ENCODE results near the gene ITPK1. TPM values are rescaled to one million over a fixed set of nuclear protein-coding genes. Genes with fewer than 3 reads are reported as not detected.

Gene ITPK1
- total RNA-seq, 1 experiment from 2014 or later = 66.2 TPM

- DNase-seq (no peak), ATAC-seq (no peak)
- ChIA-PET POLR2A (ENCODE audit: unreplicated experiment) (no interaction called here), CTCF (no interaction called here)
- Histone ChIP-seq H3K4me3 (ENCODE audit: low read length) (no peak overlapping the region), H3K36me3 (ENCODE audit: low read depth, low read length) (no peaks in the 10 kb centered on the region), H3K9me3 (ENCODE audit: low read length) (no peaks in the 10 kb centered on the region), H2AFZ (ENCODE audit: low read length) (no peak overlapping the region), H3K4me2 (ENCODE audit: low read length) (no peak overlapping the region), H3K9ac (ENCODE audit: low read length) (no peak overlapping the region), H4K20me1 (ENCODE audit: low read length) (no peaks in the 10 kb centered on the region), H3K9me2 (replicated peaks; ENCODE audit: low read length) (no peaks in the 10 kb centered on the region), H3F3A (ENCODE audit: low read length, unreplicated experiment) (no peaks in the 10 kb centered on the region), H3K4me1 (ENCODE audit: insufficient read depth, low read length) (peaks cover 27% of the 10 kb centered on the region), H3K79me2 (ENCODE audit: low read length) (0 out of 2 replicates have a peak, but pooled peaks cover 15% of the 10 kb centered on the region), H3K27me3 (ENCODE audit: low read length) (no peaks in the 10 kb centered on the region), H3K27ac (ENCODE audit: low read length) (no peak overlapping the region)
- TF ChIP-seq EZH2phosphoT487 (IDR thresholded peaks at IDR 0.05; ENCODE audit: borderline replicate concordance, low read length) (no peak), EZH2 (IDR thresholded peaks at IDR 0.05; ENCODE audit: low read length, unreplicated experiment) (no peak), CTCF (conservative IDR thresholded peaks at IDR 0.05; ENCODE audit: low read depth, low read length) (no peak)
- no TSS peak for BruUV-seq (replicated peaks)
- intact Hi-C loops (cut with micrococcal nuclease) = no loop called here
Observed at GRCh38 chr14:93005135-93005813, 110.5 kb downstream of the ITPK1 start.

GRCh38 chr14:93004699-93005082 is 111.0 kb downstream of the ITPK1 start:
- Histone ChIP-seq H3K27me3 (ENCODE audit: low read length) (no peaks in the 10 kb centered on the region), H3K9me3 (ENCODE audit: low read length) (no peaks in the 10 kb centered on the region), H3F3A (ENCODE audit: low read length, unreplicated experiment) (no peaks in the 10 kb centered on the region), H4K20me1 (ENCODE audit: low read length) (no peaks in the 10 kb centered on the region), H3K9me2 (replicated peaks; ENCODE audit: low read length) (no peaks in the 10 kb centered on the region), H3K4me1 (ENCODE audit: insufficient read depth, low read length) (peaks cover 27% of the 10 kb centered on the region), H3K27ac (ENCODE audit: low read length) (no peak overlapping the region), H3K4me3 (ENCODE audit: low read length) (no peak overlapping the region), H3K79me2 (ENCODE audit: low read length) (0 out of 2 replicates have a peak, but pooled peaks cover 15% of the 10 kb centered on the region), H3K36me3 (ENCODE audit: low read depth, low read length) (no peaks in the 10 kb centered on the region), H3K4me2 (ENCODE audit: low read length) (no peak overlapping the region), H2AFZ (ENCODE audit: low read length) (no peak overlapping the region), H3K9ac (ENCODE audit: low read length) (no peak overlapping the region)
- ChIA-PET POLR2A (ENCODE audit: unreplicated experiment) (no interaction called here), CTCF (no interaction called here)
- no peak for TF ChIP-seq EZH2 (IDR thresholded peaks at IDR 0.05; ENCODE audit: low read length, unreplicated experiment)
- TF ChIP-seq EZH2phosphoT487 (IDR thresholded peaks at IDR 0.05; ENCODE audit: borderline replicate concordance, low read length) = no peak
- TF ChIP-seq CTCF (conservative IDR thresholded peaks at IDR 0.05; ENCODE audit: low read depth, low read length) = no peak
- no TSS peak for BruUV-seq (replicated peaks)
- intact Hi-C loops (cut with micrococcal nuclease) = no loop called here
- ATAC-seq (no peak), DNase-seq (no peak)

- DNase-seq = no peak
- Histone ChIP-seq H3K27me3 (ENCODE audit: low read length) (no peaks in the 10 kb centered on the region), H3F3A (ENCODE audit: low read length, unreplicated experiment) (no peaks in the 10 kb centered on the region), H3K79me2 (ENCODE audit: low read length) (0 out of 2 replicates have a peak, but pooled peaks cover 15% of the 10 kb centered on the region), H3K9me3 (ENCODE audit: low read length) (no peaks in the 10 kb centered on the region), H3K4me2 (ENCODE audit: low read length) (no peak overlapping the region), H4K20me1 (ENCODE audit: low read length) (no peaks in the 10 kb centered on the region), H3K9me2 (replicated peaks; ENCODE audit: low read length) (no peaks in the 10 kb centered on the region), H2AFZ (ENCODE audit: low read length) (no peak overlapping the region), H3K4me1 (ENCODE audit: insufficient read depth, low read length) (peaks cover 27% of the 10 kb centered on the region), H3K4me3 (ENCODE audit: low read length) (no peak overlapping the region), H3K9ac (ENCODE audit: low read length) (no peak overlapping the region), H3K27ac (ENCODE audit: low read length) (no peak overlapping the region), H3K36me3 (ENCODE audit: low read depth, low read length) (no peaks in the 10 kb centered on the region)
- no TSS peak for BruUV-seq (replicated peaks)
- intact Hi-C loops (cut with micrococcal nuclease) = no loop called here
- ChIA-PET CTCF (no interaction called here), POLR2A (ENCODE audit: unreplicated experiment) (no interaction called here)
- TF ChIP-seq EZH2phosphoT487 (IDR thresholded peaks at IDR 0.05; ENCODE audit: borderline replicate concordance, low read length) (no peak), EZH2 (IDR thresholded peaks at IDR 0.05; ENCODE audit: low read length, unreplicated experiment) (no peak), CTCF (conservative IDR thresholded peaks at IDR 0.05; ENCODE audit: low read depth, low read length) (no peak)
- no peak for ATAC-seq
Observed at GRCh38 chr14:93003945-93004698, 111.6 kb downstream of the ITPK1 start.

Data from PC-3 (cell line).